Breast epithelium (tissue), 4 donors: ENCODE results near the gene SHC3. TPM values are rescaled to one million over a fixed set of nuclear protein-coding genes. Genes with fewer than 3 reads are reported as not detected.
"Not testable (repeated sequence)": the region's sequence is repeated elsewhere in the genome, so short reads cannot be mapped to it uniquely, and the experiment has no call there.

Source experiments
- DNase-seq, 2 donors: peaks; one replicate each; pipeline ENCODE4 v3.0.0-alpha.2; 2019; ENCODE audit warnings: low spot score in 2 of 2
- H3K27ac ChIP-seq, 2 donors: fragments of 200-600 bp; sonication (generic) in 1 of 2; one replicate each; pipeline ENCODE4 v1.5.1; 2016 to 2019; ENCODE audit warnings: mild to moderate bottlenecking in 1 of 2
- H3K27me3 ChIP-seq, 2 donors: fragments of 200-600 bp; sonication (generic) in 1 of 2; one replicate each; pipeline versions ENCODE4 v1.5.1 to v1.6.0; 2017 to 2019; ENCODE audit warnings: control low read depth in 1 of 2, mild to moderate bottlenecking in 1 of 2
- H3K36me3 ChIP-seq: fragments of 200-600 bp; one replicate; pipeline ENCODE4 v1.5.1; 2019
- H3K4me1 ChIP-seq, 2 donors: fragments of 200-600 bp; sonication (generic); one replicate each; pipeline ENCODE4 v1.5.1; 2016 to 2019; ENCODE audit warnings: control low read depth in 1 of 2
- H3K4me3 ChIP-seq, 3 donors: fragments of 200-600 bp; sonication (generic); 1 replicate in 2 of 3; 2 replicates in 1 of 3; pipeline ENCODE4 v1.5.1; 2016 to 2019; ENCODE audit warnings: mild to moderate bottlenecking in 3 of 3, moderate library complexity in 2 of 3
- H3K9me3 ChIP-seq, 2 donors: fragments of 200-600 bp; sonication (generic) in 1 of 2; one replicate each; pipeline ENCODE4 v1.5.1; 2016 to 2019; ENCODE audit warnings: control low read depth in 1 of 2
- CTCF ChIP-seq, 3 donors: fragments of 450-650 bp; IDR thresholded peaks; one replicate each; pipeline ENCODE4 v1.5.1; 2016 to 2017; ENCODE audit warnings: antibody characterized with exemption in 3 of 3, mild to moderate bottlenecking in 3 of 3, moderate library complexity in 3 of 3
- POLR2A ChIP-seq: fragments of 450-650 bp; IDR thresholded peaks from one replicate; pipeline ENCODE4 v1.6.1; 2016; ENCODE audit warnings: antibody characterized with exemption, mild to moderate bottlenecking, moderate library complexity
- POLR2AphosphoS5 ChIP-seq, 3 donors: sonication (generic); formaldehyde crosslinking; IDR thresholded peaks; one replicate each; pipeline ENCODE4 v1.6.1; 2017; ENCODE audit warnings: antibody characterized with exemption in 3 of 3
- intact Hi-C: fragments of 100-400 bp; cut with DNase I; formaldehyde crosslinking; loops from one replicate; pipeline ENCODE4 v1.15.1; 2023; ENCODE audit warnings: low total_unique reads
- total RNA-seq, 3 donors: library from RNA; depleted of rRNA; stranded (reverse); fragments of >200 nt; gene quantifications; one replicate each; pipeline ENCODE4 v1.1.0, GENCODE V29; 2016

Gene SHC3
- total RNA-seq, 3 donors from 2014 or later = 1.0 to 6.7 (median 2.3) TPM

GRCh38 chr9:89212171-89212570 lies 33.6 kb upstream of the SHC3 start:
- Histone ChIP-seq H3K9me3 (no peaks in the 10 kb centered on the region), H3K27me3 (no peaks in the 10 kb centered on the region), H3K4me3 (no peak overlapping the region), H3K4me1 (no peaks in the 10 kb centered on the region), H3K27ac (no peak overlapping the region), H3K36me3 (no peaks in the 10 kb centered on the region)
- intact Hi-C loops = no loop called here
- DNase-seq = no peak
- TF ChIP-seq CTCF (IDR thresholded peaks at IDR 0.05) = no peak
- no peak for TF ChIP-seq POLR2AphosphoS5 (IDR thresholded peaks at IDR 0.05)
- no peak for TF ChIP-seq POLR2A

- DNase-seq, intact Hi-C loops, H3K9me3 ChIP-seq: not testable (repeated sequence)
Measured at GRCh38 chr9:89209311-89209710, 30.7 kb upstream of the SHC3 start.

GRCh38 chr9:89207026-89207425 lies 28.4 kb upstream of the SHC3 start:
- H3K4me3 ChIP-seq = no peak overlapping the region
- no peak for DNase-seq
- H3K27ac ChIP-seq = no peak overlapping the region
- no peak for TF ChIP-seq POLR2AphosphoS5 (IDR thresholded peaks at IDR 0.05)
- no peak for TF ChIP-seq CTCF (IDR thresholded peaks at IDR 0.05)
- no peak for TF ChIP-seq POLR2A
- intact Hi-C loops = no loop called here
- no peaks in the 10 kb centered on the region for H3K9me3 ChIP-seq
- H3K27me3 ChIP-seq = no peaks in the 10 kb centered on the region
- H3K4me1 ChIP-seq = no peaks in the 10 kb centered on the region
- H3K36me3 ChIP-seq = no peaks in the 10 kb centered on the region

More at GRCh38 chr9:89209311-89209710, 30.7 kb upstream of the SHC3 start:
- H3K27me3 ChIP-seq, H3K4me3 ChIP-seq, H3K4me1 ChIP-seq, H3K27ac ChIP-seq, H3K36me3 ChIP-seq: not testable (repeated sequence)

GRCh38 chr9:89204801-89205200 lies 26.2 kb upstream of the SHC3 start:
- intact Hi-C loops = no loop called here
- TF ChIP-seq POLR2AphosphoS5 (IDR thresholded peaks at IDR 0.05) (no peak), CTCF (IDR thresholded peaks at IDR 0.05) (no peak), POLR2A (no peak)

GRCh38 chr9:89195131-89195797 lies 16.6 kb upstream of the SHC3 start:
- intact Hi-C loops = no loop called here
- H3K9me3 ChIP-seq = peaks cover 0 to 25% of the 10 kb centered on the region in 2 donors
- DNase-seq = no peak
- TF ChIP-seq CTCF (IDR thresholded peaks at IDR 0.05) (no peak), POLR2AphosphoS5 (IDR thresholded peaks at IDR 0.05) (no peak), POLR2A (no peak)
- no peak overlapping the region for H3K4me3 ChIP-seq
- H3K36me3 ChIP-seq = no peaks in the 10 kb centered on the region
- no peaks in the 10 kb centered on the region for H3K4me1 ChIP-seq
- no peaks in the 10 kb centered on the region for H3K27me3 ChIP-seq
- no peak overlapping the region for H3K27ac ChIP-seq

More at GRCh38 chr9:89204801-89205200, 26.2 kb upstream of the SHC3 start:
- H3K27me3 ChIP-seq = no peaks in the 10 kb centered on the region
- H3K4me3 ChIP-seq = no peak overlapping the region
- H3K4me1 ChIP-seq = no peaks in the 10 kb centered on the region
- no peak overlapping the region for H3K27ac ChIP-seq
- DNase-seq = no peak
- H3K9me3 ChIP-seq = no peaks in the 10 kb centered on the region
- H3K36me3 ChIP-seq = no peaks in the 10 kb centered on the region
